ENCODE measurements around the gene LPAR6. TPM values are rescaled to one million over a fixed set of nuclear protein-coding genes. Genes with fewer than 3 reads are reported as not detected.

Gene LPAR6
- total and polyA plus RNA-seq, 8 donors, result 1.9 to 16.0 (median 6.6) TPM

GRCh38 chr13:48369988-48370387, 42.9 kb downstream of the LPAR6 start:
- intact Hi-C loops (cut with DNase I), result no loop called here
- no peaks in the 10 kb centered on the region for H3K27me3 ChIP-seq
- no peak overlapping the region for H3K4me3 ChIP-seq
- TF ChIP-seq, protein P1, sequence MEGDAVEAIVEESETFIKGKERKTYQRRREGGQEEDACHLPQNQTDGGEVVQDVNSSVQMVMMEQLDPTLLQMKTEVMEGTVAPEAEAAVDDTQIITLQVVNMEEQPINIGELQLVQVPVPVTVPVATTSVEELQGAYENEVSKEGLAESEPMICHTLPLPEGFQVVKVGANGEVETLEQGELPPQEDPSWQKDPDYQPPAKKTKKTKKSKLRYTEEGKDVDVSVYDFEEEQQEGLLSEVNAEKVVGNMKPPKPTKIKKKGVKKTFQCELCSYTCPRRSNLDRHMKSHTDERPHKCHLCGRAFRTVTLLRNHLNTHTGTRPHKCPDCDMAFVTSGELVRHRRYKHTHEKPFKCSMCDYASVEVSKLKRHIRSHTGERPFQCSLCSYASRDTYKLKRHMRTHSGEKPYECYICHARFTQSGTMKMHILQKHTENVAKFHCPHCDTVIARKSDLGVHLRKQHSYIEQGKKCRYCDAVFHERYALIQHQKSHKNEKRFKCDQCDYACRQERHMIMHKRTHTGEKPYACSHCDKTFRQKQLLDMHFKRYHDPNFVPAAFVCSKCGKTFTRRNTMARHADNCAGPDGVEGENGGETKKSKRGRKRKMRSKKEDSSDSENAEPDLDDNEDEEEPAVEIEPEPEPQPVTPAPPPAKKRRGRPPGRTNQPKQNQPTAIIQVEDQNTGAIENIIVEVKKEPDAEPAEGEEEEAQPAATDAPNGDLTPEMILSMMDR (IDR thresholded peaks at IDR 0.05), result no peak
- DNase-seq, result no peak
- H3K9me3 ChIP-seq, result no peaks in the 10 kb centered on the region
- ATAC-seq, result no peak
- H3K36me3 ChIP-seq, result no peaks in the 10 kb centered on the region
- no peaks in the 10 kb centered on the region for H3K4me1 ChIP-seq
- no peak for FAIRE-seq
- 77 to 94% methylated on average over 1 of the region's 1 CpG for WGBS, 2 donors
- no peak overlapping the region for H3K27ac ChIP-seq

Other genes starting within 250 kb of the LPAR6 start
- 100 to 1,000 TPM; 138 to 361 (median 186) TPM for gene ITM2B, start 179.9 kb downstream of the LPAR6 start, total RNA-seq
- 100 to 1,000 TPM; 114 to 329 TPM for gene ITM2B, start 179.9 kb downstream of the LPAR6 start, polyA plus RNA-seq
- 10 to 100 TPM in 4 of 6 donors, 1 to 10 TPM in 2; 7.5 to 23.0 (median 12.5) TPM for gene RB1, start 109.4 kb downstream of the LPAR6 start, total RNA-seq
- gene RB1, start 109.4 kb downstream of the LPAR6 start, polyA plus RNA-seq, result 1 to 10 TPM; 5.0 to 10.0 TPM
- gene RCBTB2, start 120.0 kb upstream of the LPAR6 start, total RNA-seq, result 1 to 10 TPM; 2.7 to 8.8 (median 4.1) TPM
- gene RCBTB2, start 120.0 kb upstream of the LPAR6 start, polyA plus RNA-seq, result 1 to 10 TPM; 7.1 to 9.7 TPM
- gene CYSLTR2, start 240.8 kb upstream of the LPAR6 start, total RNA-seq, result under 1 TPM in 4 of 6 donors, not detected in 2; 0.06 to 0.43 (median 0.13) TPM
- under 1 TPM; 0.15 to 0.31 TPM for gene CYSLTR2, start 240.8 kb upstream of the LPAR6 start, polyA plus RNA-seq